HG02884 (cell line): ENCODE data around the gene CHPF2.

ENCODE experiments used
- ATAC-seq: cut with Tn5 transposase; IDR thresholded peaks from one replicate; pipeline ENCODE4 v1.9.1; 2021; ENCODE audit warnings: mild to moderate bottlenecking, moderate library complexity; ENCODE audit not compliant: unreplicated experiment

The CHPF2 gene

GRCh38 chr7:151260471-151260870 is 28.2 kb downstream of the CHPF2 start:
- no peak for ATAC-seq

- ATAC-seq = no peak
These were observed 28.6 kb downstream of the CHPF2 start for GRCh38 chr7:151260883-151261282.

GRCh38 chr7:151261529-151261928 is 29.2 kb downstream of the CHPF2 start:
- no peak for ATAC-seq

- ATAC-seq = no peak
These were observed 32.3 kb downstream of the CHPF2 start for GRCh38 chr7:151264615-151265014.

- ATAC-seq = no peak
These were observed 33.2 kb downstream of the CHPF2 start for GRCh38 chr7:151265351-151265931.

GRCh38 chr7:151269511-151269910 is 37.2 kb downstream of the CHPF2 start:
- no peak for ATAC-seq

GRCh38 chr7:151271699-151272355 is 39.5 kb downstream of the CHPF2 start:
- ATAC-seq = no peak

- no peak for ATAC-seq
These were observed 40.1 kb downstream of the CHPF2 start for GRCh38 chr7:151272405-151272804.

GRCh38 chr7:151272877-151273276 is 40.6 kb downstream of the CHPF2 start:
- no peak for ATAC-seq

- ATAC-seq = no peak
These were observed 41.5 kb downstream of the CHPF2 start for GRCh38 chr7:151273651-151274390.

GRCh38 chr7:151274396-151274795 is 42.1 kb downstream of the CHPF2 start:
- ATAC-seq = no peak

GRCh38 chr7:151274936-151275812 is 42.9 kb downstream of the CHPF2 start:
- ATAC-seq = no peak

GRCh38 chr7:151275813-151276577 is 43.7 kb downstream of the CHPF2 start:
- ATAC-seq = no peak

- peak; percentile 59 for ATAC-seq
These were observed 44.6 kb downstream of the CHPF2 start for GRCh38 chr7:151276666-151277590.

GRCh38 chr7:151277631-151278030 is 45.3 kb downstream of the CHPF2 start:
- ATAC-seq = no peak

- no peak for ATAC-seq
These were observed 46.7 kb downstream of the CHPF2 start for GRCh38 chr7:151278949-151279348.

GRCh38 chr7:151279868-151280267 is 47.6 kb downstream of the CHPF2 start:
- no peak for ATAC-seq

GRCh38 chr7:151280388-151281019 is 48.2 kb downstream of the CHPF2 start:
- no peak for ATAC-seq

- ATAC-seq = no peak
These were observed 49.4 kb downstream of the CHPF2 start for GRCh38 chr7:151281686-151282085.
